HEK293 (cell line): ENCODE results near the gene ST6GAL1.

Source experiments
- CTCF ChIA-PET: fragments of 350-600 bp; formaldehyde crosslinking; extraction: SDS; loops from one replicate; lab custom pipeline; 2021; ENCODE audit warnings: antibody characterized with exemption; lab: Yijun Ruan, JAX
- POLR2A ChIA-PET: fragments of 300-600 bp; formaldehyde crosslinking; extraction: SDS; loops from one replicate; lab custom pipeline; 2020; ENCODE audit warnings: antibody characterized with exemption, inconsistent platforms; lab: Yijun Ruan, JAX
- H3K27ac ChIP-seq: fragments of 200-500 bp; sonication (Bioruptor generic); 2 replicates; pipeline ENCODE4 v1.5.1; 2014; ENCODE audit warnings: low read depth, low read length, control low read depth, inconsistent platforms; ENCODE audit errors: extremely low read depth
- H3K36me3 ChIP-seq, 2 experiments: fragments of 200-500 bp in 1 of 2; sonication (Bioruptor generic) in 1 of 2; 1 replicate in 1 of 2; 2 replicates in 1 of 2; pipeline ENCODE4 v1.5.1; 2014 to 2017; ENCODE audit warnings: inconsistent platforms in 2 of 2, low read length in 2 of 2; ENCODE audit not compliant: control insufficient read depth in 2 of 2, insufficient read depth in 1 of 2
- H3K4me1 ChIP-seq: fragments of 200-500 bp; sonication (Bioruptor generic); 2 replicates; pipeline ENCODE4 v1.5.1; 2014; ENCODE audit warnings: mild to moderate bottlenecking, low read length, inconsistent platforms; ENCODE audit not compliant: control insufficient read depth, insufficient read depth
- H3K4me3 ChIP-seq: 2 replicates; pipeline ENCODE4 v1.5.1; 2011; ENCODE audit warnings: low read depth, mild to moderate bottlenecking, control low read depth, low read length, moderate library complexity
- H3K9me3 ChIP-seq: fragments of 200-500 bp; sonication (Bioruptor generic); 2 replicates; pipeline ENCODE4 v1.5.1; 2014; ENCODE audit warnings: low read depth, low read length, inconsistent platforms; ENCODE audit not compliant: control insufficient read depth, insufficient read depth
- ELK4 ChIP-seq: IDR thresholded peaks from 2 replicates; pipeline ENCODE4 v1.6.1; 2011; ENCODE audit warnings: mild to moderate bottlenecking, low read depth, low read length, borderline replicate concordance
- GLIS1 ChIP-seq: fragments of 450-650 bp; formaldehyde crosslinking; IDR thresholded peaks from 2 replicates; pipeline ENCODE4 v1.5.1; 2016; ENCODE audit warnings: missing biosample characterization, missing genetic modification characterization
- IKZF3 ChIP-seq: fragments of 450-650 bp; IDR thresholded peaks from 2 replicates; pipeline ENCODE4 v1.5.0; 2018; ENCODE audit warnings: missing biosample characterization, mild to moderate bottlenecking, missing genetic modification characterization, moderate library complexity
- KLF10 ChIP-seq: fragments of 450-650 bp; IDR thresholded peaks from 2 replicates; pipeline ENCODE4 v1.5.1; 2018; ENCODE audit warnings: missing biosample characterization, mild to moderate bottlenecking, missing genetic modification characterization
- PRDM4 ChIP-seq: fragments of 450-650 bp; formaldehyde crosslinking; IDR thresholded peaks from 2 replicates; pipeline ENCODE4 v1.5.1; 2017; ENCODE audit warnings: missing biosample characterization, missing genetic modification characterization
- REPIN1 ChIP-seq: fragments of 450-650 bp; formaldehyde crosslinking; IDR thresholded peaks from 2 replicates; pipeline ENCODE4 v1.5.1; 2017; ENCODE audit warnings: missing biosample characterization, missing genetic modification characterization, low read depth
- YY1 ChIP-seq: fragments of 450-650 bp; formaldehyde crosslinking; IDR thresholded peaks from 2 replicates; pipeline ENCODE4 v1.5.1; 2018; ENCODE audit warnings: missing biosample characterization, missing genetic modification characterization
- ZFHX2 ChIP-seq: fragments of 450-650 bp; formaldehyde crosslinking; conservative IDR thresholded peaks from 2 replicates; pipeline ENCODE4 v1.5.1; 2016; ENCODE audit warnings: missing biosample characterization, missing genetic modification characterization
- ZFP3 ChIP-seq: fragments of 450-650 bp; formaldehyde crosslinking; IDR thresholded peaks from 2 replicates; pipeline ENCODE4 v1.5.1; 2016; ENCODE audit warnings: low read depth, missing biosample characterization, missing genetic modification characterization
- ZNF146 ChIP-seq: fragments of 450-650 bp; formaldehyde crosslinking; IDR thresholded peaks from 2 replicates; pipeline ENCODE4 v1.5.1; 2016; ENCODE audit warnings: missing biosample characterization, missing genetic modification characterization
- ZNF148 ChIP-seq: fragments of 450-650 bp; formaldehyde crosslinking; IDR thresholded peaks from 2 replicates; pipeline ENCODE4 v1.5.0; 2017; ENCODE audit warnings: missing biosample characterization, missing genetic modification characterization, borderline replicate concordance
- ZNF184 ChIP-seq: fragments of 450-650 bp; IDR thresholded peaks from 2 replicates; pipeline ENCODE4 v1.5.1; 2018; ENCODE audit warnings: missing biosample characterization, mild to moderate bottlenecking, missing genetic modification characterization
- ZNF23 ChIP-seq: fragments of 450-650 bp; formaldehyde crosslinking; IDR thresholded peaks from 2 replicates; pipeline ENCODE4 v1.5.1; 2016; ENCODE audit warnings: missing biosample characterization, missing genetic modification characterization, borderline replicate concordance
- ZNF473 ChIP-seq: fragments of 450-650 bp; formaldehyde crosslinking; IDR thresholded peaks from 2 replicates; pipeline ENCODE4 v1.5.1; 2017; ENCODE audit warnings: missing biosample characterization, missing genetic modification characterization
- ZNF529 ChIP-seq: fragments of 450-650 bp; formaldehyde crosslinking; IDR thresholded peaks from 2 replicates; pipeline ENCODE4 v1.5.1; 2017; ENCODE audit warnings: missing genetic modification characterization, missing biosample characterization; ENCODE audit not compliant: insufficient replicate concordance
- ZNF558 ChIP-seq: fragments of 450-650 bp; formaldehyde crosslinking; IDR thresholded peaks from 2 replicates; pipeline ENCODE4 v1.5.1; 2016; ENCODE audit warnings: missing biosample characterization, missing genetic modification characterization
- TF ChIP-seq, protein P1 (sequence below): fragments of 450-650 bp; formaldehyde crosslinking; IDR thresholded peaks from 2 replicates; pipeline ENCODE4 v1.5.1; 2017; ENCODE audit warnings: missing biosample characterization, missing genetic modification characterization
- TF ChIP-seq, protein P2 (sequence below): fragments of 450-650 bp; formaldehyde crosslinking; IDR thresholded peaks from 2 replicates; pipeline ENCODE4 v1.5.1; 2016; ENCODE audit warnings: missing biosample characterization, missing genetic modification characterization
- TF ChIP-seq, protein P3 (sequence below): fragments of 450-650 bp; formaldehyde crosslinking; IDR thresholded peaks from 2 replicates; pipeline ENCODE4 v1.5.1; 2016; ENCODE audit warnings: missing biosample characterization, missing genetic modification characterization

ST6GAL1 gene

GRCh38 chr3:186955898-186956696, 25.8 kb downstream of the ST6GAL1 start (continued):
- TF ChIP-seq ZNF529 (tag by site-specific recombination) (no peak), ZFP3 (tag by site-specific recombination) (no peak), ZNF146 (tag by site-specific recombination) (no peak), ZFHX2 (no peak)
- TF ChIP-seq, protein P1, sequence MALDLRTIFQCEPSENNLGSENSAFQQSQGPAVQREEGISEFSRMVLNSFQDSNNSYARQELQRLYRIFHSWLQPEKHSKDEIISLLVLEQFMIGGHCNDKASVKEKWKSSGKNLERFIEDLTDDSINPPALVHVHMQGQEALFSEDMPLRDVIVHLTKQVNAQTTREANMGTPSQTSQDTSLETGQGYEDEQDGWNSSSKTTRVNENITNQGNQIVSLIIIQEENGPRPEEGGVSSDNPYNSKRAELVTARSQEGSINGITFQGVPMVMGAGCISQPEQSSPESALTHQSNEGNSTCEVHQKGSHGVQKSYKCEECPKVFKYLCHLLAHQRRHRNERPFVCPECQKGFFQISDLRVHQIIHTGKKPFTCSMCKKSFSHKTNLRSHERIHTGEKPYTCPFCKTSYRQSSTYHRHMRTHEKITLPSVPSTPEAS (tag by site-specific recombination) = no peak
- TF ChIP-seq, all 188 proteins: peak for 0

GRCh38 chr3:186959029-186959624, 28.8 kb downstream of the ST6GAL1 start:
- CTCF ChIA-PET = no interaction called here
- H3K36me3 ChIP-seq = peaks cover 0 to 5% of the 10 kb centered on the region in 2 experiments; a peak in 1 of 3 replicates
- H3K4me3 ChIP-seq = no peak overlapping the region
- TF ChIP-seq ZNF148 (tag by site-specific recombination) = no peak
- TF ChIP-seq GLIS1 = 0 out of 2 replicates have a peak, but pooled peaks have one; percentile 10
- no peak for TF ChIP-seq ZNF558 (tag by site-specific recombination)
- TF ChIP-seq, all 188 proteins: peak for 1
- Histone ChIP-seq H3K27ac (no peak overlapping the region), H3K9me3 (no peaks in the 10 kb centered on the region), H3K4me1 (no peaks in the 10 kb centered on the region)
- POLR2A ChIA-PET = no interaction called here

GRCh38 chr3:186960347-186960746, 30.0 kb downstream of the ST6GAL1 start:
- no peaks in the 10 kb centered on the region for H3K9me3 ChIP-seq
- ChIA-PET CTCF (interaction anchor here (0.6 to 1.4 kb wide), 2 partner anchors 11 to 205 kb away, joined by 3 read pairs; no protein-coding TSS in a partner anchor), POLR2A (no interaction called here)
- H3K27ac ChIP-seq = no peak overlapping the region
- H3K36me3 ChIP-seq = peaks cover 0 to 5% of the 10 kb centered on the region in 2 experiments; a peak in 1 of 3 replicates
- H3K4me3 ChIP-seq = no peak overlapping the region
- H3K4me1 ChIP-seq = no peaks in the 10 kb centered on the region
- TF ChIP-seq YY1 (tag by site-specific recombination) = no peak
- TF ChIP-seq, protein P2, sequence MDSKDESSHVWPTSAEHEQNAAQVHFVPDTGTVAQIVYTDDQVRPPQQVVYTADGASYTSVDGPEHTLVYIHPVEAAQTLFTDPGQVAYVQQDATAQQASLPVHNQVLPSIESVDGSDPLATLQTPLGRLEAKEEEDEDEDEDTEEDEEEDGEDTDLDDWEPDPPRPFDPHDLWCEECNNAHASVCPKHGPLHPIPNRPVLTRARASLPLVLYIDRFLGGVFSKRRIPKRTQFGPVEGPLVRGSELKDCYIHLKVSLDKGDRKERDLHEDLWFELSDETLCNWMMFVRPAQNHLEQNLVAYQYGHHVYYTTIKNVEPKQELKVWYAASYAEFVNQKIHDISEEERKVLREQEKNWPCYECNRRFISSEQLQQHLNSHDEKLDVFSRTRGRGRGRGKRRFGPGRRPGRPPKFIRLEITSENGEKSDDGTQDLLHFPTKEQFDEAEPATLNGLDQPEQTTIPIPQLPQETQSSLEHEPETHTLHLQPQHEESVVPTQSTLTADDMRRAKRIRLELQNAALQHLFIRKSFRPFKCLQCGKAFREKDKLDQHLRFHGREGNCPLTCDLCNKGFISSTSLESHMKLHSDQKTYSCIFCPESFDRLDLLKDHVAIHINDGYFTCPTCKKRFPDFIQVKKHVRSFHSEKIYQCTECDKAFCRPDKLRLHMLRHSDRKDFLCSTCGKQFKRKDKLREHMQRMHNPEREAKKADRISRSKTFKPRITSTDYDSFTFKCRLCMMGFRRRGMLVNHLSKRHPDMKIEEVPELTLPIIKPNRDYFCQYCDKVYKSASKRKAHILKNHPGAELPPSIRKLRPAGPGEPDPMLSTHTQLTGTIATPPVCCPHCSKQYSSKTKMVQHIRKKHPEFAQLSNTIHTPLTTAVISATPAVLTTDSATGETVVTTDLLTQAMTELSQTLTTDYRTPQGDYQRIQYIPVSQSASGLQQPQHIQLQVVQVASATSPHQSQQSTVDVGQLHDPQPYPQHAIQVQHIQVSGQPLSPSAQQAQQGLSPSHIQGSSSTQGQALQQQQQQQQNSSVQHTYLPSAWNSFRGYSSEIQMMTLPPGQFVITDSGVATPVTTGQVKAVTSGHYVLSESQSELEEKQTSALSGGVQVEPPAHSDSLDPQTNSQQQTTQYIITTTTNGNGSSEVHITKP = no peak
- TF ChIP-seq KLF10 = no peak
- TF ChIP-seq, protein P3, sequence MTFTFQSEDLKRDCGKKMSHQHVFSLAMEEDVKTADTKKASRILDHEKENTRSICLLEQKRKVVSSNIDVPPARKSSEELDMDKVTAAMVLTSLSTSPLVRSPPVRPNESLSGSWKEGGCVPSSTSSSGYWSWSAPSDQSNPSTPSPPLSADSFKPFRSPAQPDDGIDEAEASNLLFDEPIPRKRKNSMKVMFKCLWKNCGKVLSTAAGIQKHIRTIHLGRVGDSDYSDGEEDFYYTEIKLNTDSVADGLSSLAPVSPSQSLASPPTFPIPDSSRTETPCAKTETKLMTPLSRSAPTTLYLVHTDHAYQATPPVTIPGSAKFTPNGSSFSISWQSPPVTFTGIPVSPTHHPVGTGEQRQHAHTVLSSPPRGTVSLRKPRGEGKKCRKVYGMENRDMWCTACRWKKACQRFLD (tag by site-specific recombination) = no peak
- no peak for TF ChIP-seq ZNF473
- TF ChIP-seq ZNF23 (tag by site-specific recombination) = no peak
- TF ChIP-seq ZNF184 = no peak
- no peak for TF ChIP-seq ELK4
- no peak for TF ChIP-seq PRDM4 (tag by site-specific recombination)
- TF ChIP-seq REPIN1 (tag by site-specific recombination) = no peak
- no peak for TF ChIP-seq IKZF3 (tag by site-specific recombination)
